H1 (cell line): ENCODE measurements around the gene MCCD1. TPM values are rescaled to one million over a fixed set of nuclear protein-coding genes. Genes with fewer than 3 reads are reported as not detected.

Source experiments
- CTCF ChIA-PET: fragments of 300-600 bp; sonication (Branson Sonifier 250); formaldehyde crosslinking; loops from one replicate; lab custom pipeline; 2021; ENCODE audit not compliant: partially characterized antibody; lab: Charles Lee
- POLR2A ChIA-PET: fragments of 300-600 bp; sonication (Branson Sonifier 250); formaldehyde crosslinking; loops from one replicate; lab custom pipeline; 2021; ENCODE audit warnings: inconsistent platforms; ENCODE audit not compliant: partially characterized antibody; lab: Charles Lee
- DNase-seq, 2 experiments: peaks; one replicate each; pipeline versions ENCODE4 v3.0.0 to v3.0.0-alpha.2; 2010 to 2022; ENCODE audit warnings: low spot score in 2 of 2, low read depth in 1 of 2, mixed read lengths in 1 of 2
- FAIRE-seq: peaks from 2 replicates; lab custom pipeline; 2011; peaks lifted over from hg19 to GRCh38; lab: Jason Lieb, UNC
- H2AFZ ChIP-seq: 2 replicates; pipeline ENCODE4 v1.8.1; 2012; ENCODE audit warnings: low read length, inconsistent platforms
- H2AK5ac ChIP-seq: 2 replicates; pipeline ENCODE4 v1.6.1; 2013; ENCODE audit warnings: low read depth, low read length
- H2BK120ac ChIP-seq: replicated peaks from 2 replicates; pipeline ENCODE3; 2013; ENCODE audit warnings: low read depth, low read length, inconsistent platforms
- H2BK12ac ChIP-seq: 2 replicates; pipeline ENCODE4 v1.6.1; 2013; ENCODE audit warnings: low read depth, low read length
- H2BK15ac ChIP-seq: 2 replicates; pipeline ENCODE4 v1.6.1; 2013; ENCODE audit warnings: low read length
- H2BK20ac ChIP-seq: 2 replicates; pipeline ENCODE4 v1.6.1; 2013; ENCODE audit warnings: low read length
- H2BK5ac ChIP-seq: 2 replicates; pipeline ENCODE4 v1.6.1; 2013; ENCODE audit warnings: low read depth, low read length
- H3K14ac ChIP-seq: 2 replicates; pipeline ENCODE4 v1.6.1; 2013; ENCODE audit warnings: inconsistent platforms; ENCODE audit not compliant: insufficient read length
- H3K18ac ChIP-seq: 2 replicates; pipeline ENCODE4 v1.6.1; 2013; ENCODE audit warnings: low read length; ENCODE audit errors: extremely low read depth
- H3K23ac ChIP-seq: 2 replicates; pipeline ENCODE4 v1.6.1; 2013; ENCODE audit warnings: inconsistent platforms; ENCODE audit not compliant: insufficient read length
- H3K23me2 ChIP-seq: 2 replicates; pipeline ENCODE4 v1.6.1; 2013; ENCODE audit warnings: low read depth, low read length
- H3K27ac ChIP-seq: 2 replicates; pipeline ENCODE4 v1.6.1; 2011; ENCODE audit warnings: low read depth, low read length, inconsistent platforms
- H3K27me3 ChIP-seq, 4 experiments: replicated peaks in 1 of 4; 1 replicate in 1 of 4; 2 replicates in 3 of 4; pipeline versions ENCODE4 v1.6.1 to v1.8.1; 2011 to 2013; ENCODE audit warnings: low read length in 3 of 4, mild to moderate bottlenecking in 3 of 4, inconsistent platforms in 2 of 4, mixed read lengths in 2 of 4, moderate library complexity in 1 of 4; ENCODE audit not compliant: control insufficient read depth in 3 of 4, insufficient read depth in 3 of 4; ENCODE audit errors: extremely low read depth in 1 of 4
- H3K36me3 ChIP-seq, 4 experiments: 2 replicates each; pipeline versions ENCODE4 v1.6.1 to v1.8.1; 2011 to 2013; ENCODE audit warnings: mild to moderate bottlenecking in 4 of 4, low read length in 3 of 4, moderate library complexity in 2 of 4, control low read depth in 1 of 4, inconsistent platforms in 1 of 4; ENCODE audit not compliant: insufficient read depth in 4 of 4, control insufficient read depth in 2 of 4
- H3K4ac ChIP-seq: replicated peaks from 2 replicates; pipeline ENCODE3; 2013; ENCODE audit warnings: low read length, low read depth, mixed read lengths, inconsistent platforms; ENCODE audit not compliant: insufficient read length
- H3K4me1 ChIP-seq, 4 experiments: replicated peaks in 1 of 4; 1 replicate in 1 of 4; 2 replicates in 3 of 4; pipeline versions ENCODE4 v1.6.1 to v1.8.1; 2011 to 2013; ENCODE audit warnings: low read length in 3 of 4, inconsistent platforms in 2 of 4, mixed read lengths in 1 of 4; ENCODE audit not compliant: insufficient read depth in 4 of 4, control insufficient read depth in 3 of 4
- H3K4me2 ChIP-seq, 2 experiments: 2 replicates each; pipeline versions ENCODE4 v1.6.1 to v1.8.1; 2011 to 2013; ENCODE audit warnings: low read depth in 2 of 2, low read length in 2 of 2, control low read depth in 1 of 2, inconsistent platforms in 1 of 2, mild to moderate bottlenecking in 1 of 2; ENCODE audit not compliant: insufficient read depth in 1 of 2
- H3K4me3 ChIP-seq, 4 experiments: fragments of 200-600, 300-600 bp in 1 of 4; sonication (generic), shearing (Covaris generic), sonication (Bioruptor Twin) in 1 of 4; 2 replicates each; pipeline versions ENCODE4 v1.5.1 to v1.8.1; 2011 to 2016; ENCODE audit warnings: low read length in 4 of 4, low read depth in 3 of 4, control low read depth in 2 of 4, inconsistent platforms in 2 of 4, mild to moderate bottlenecking in 2 of 4, mixed read lengths in 1 of 4, moderate library complexity in 1 of 4; ENCODE audit not compliant: insufficient read depth in 2 of 4; ENCODE audit errors: extremely low read depth in 1 of 4
- H3K56ac ChIP-seq: replicated peaks from 2 replicates; pipeline ENCODE3; 2013; ENCODE audit warnings: low read depth, mild to moderate bottlenecking, mixed read lengths, low read length, inconsistent platforms; ENCODE audit not compliant: insufficient read length
- H3K79me1 ChIP-seq: 2 replicates; pipeline ENCODE4 v1.6.1; 2013; ENCODE audit warnings: low read depth, low read length, control low read depth
- H3K79me2 ChIP-seq, 2 experiments: 2 replicates each; pipeline versions ENCODE4 v1.6.1 to v1.8.1; 2012 to 2013; ENCODE audit warnings: low read length in 2 of 2, mild to moderate bottlenecking in 2 of 2, inconsistent platforms in 1 of 2; ENCODE audit not compliant: insufficient read depth in 2 of 2, control insufficient read depth in 1 of 2
- H3K9ac ChIP-seq, 4 experiments: replicated peaks in 1 of 4; 1 replicate in 1 of 4; 2 replicates in 3 of 4; pipeline versions ENCODE4 v1.6.1 to v1.8.1; 2011 to 2013; ENCODE audit warnings: low read depth in 3 of 4, low read length in 3 of 4, control low read depth in 2 of 4, mild to moderate bottlenecking in 2 of 4, moderate library complexity in 2 of 4, inconsistent platforms in 1 of 4; ENCODE audit errors: extremely low read depth in 1 of 4
- H3K9me3 ChIP-seq, 2 experiments: 2 replicates each; pipeline versions ENCODE4 v1.6.1 to v1.8.1; 2012 to 2013; ENCODE audit warnings: mild to moderate bottlenecking in 2 of 2, moderate library complexity in 2 of 2, control low read depth in 1 of 2, inconsistent platforms in 1 of 2, low read depth in 1 of 2, low read length in 1 of 2, mixed read lengths in 1 of 2; ENCODE audit not compliant: insufficient read depth in 2 of 2
- H4K20me1 ChIP-seq, 2 experiments: replicated peaks in 1 of 2; 2 replicates each; pipeline versions ENCODE3 to v1.8.1; 2011 to 2013; ENCODE audit warnings: inconsistent platforms in 2 of 2, low read length in 2 of 2, mild to moderate bottlenecking in 1 of 2; ENCODE audit not compliant: insufficient read depth in 2 of 2, control insufficient read depth in 1 of 2
- H4K5ac ChIP-seq: 2 replicates; pipeline ENCODE4 v1.6.1; 2013; ENCODE audit warnings: low read length, low read depth, mixed read lengths, inconsistent platforms; ENCODE audit not compliant: insufficient read length
- H4K8ac ChIP-seq: 2 replicates; pipeline ENCODE4 v1.8.0; 2013; ENCODE audit warnings: mild to moderate bottlenecking, moderate library complexity, low read length, inconsistent platforms; ENCODE audit not compliant: insufficient read depth; ENCODE audit errors: extremely low read depth
- H4K91ac ChIP-seq: replicated peaks from 2 replicates; pipeline ENCODE3; 2013; ENCODE audit warnings: low read length, mixed read lengths, inconsistent platforms; ENCODE audit not compliant: insufficient read length
- ATF3 ChIP-seq: IDR thresholded peaks from 2 replicates; pipeline ENCODE4 v1.6.1; 2011; ENCODE audit warnings: low read depth, mild to moderate bottlenecking, low read length; ENCODE audit not compliant: insufficient read depth
- CBX8 ChIP-seq: fragments of 300-800, 300-1000 bp; sonication (generic); IDR thresholded peaks from 2 replicates; pipeline ENCODE4 v1.7.1; 2016; ENCODE audit warnings: low read depth, low read length, borderline replicate concordance
- CREB1 ChIP-seq: IDR thresholded peaks from 2 replicates; pipeline ENCODE4 v1.6.1; 2012; ENCODE audit warnings: inconsistent platforms
- CTBP2 ChIP-seq: IDR thresholded peaks from 2 replicates; pipeline ENCODE4 v1.7.0; 2011; ENCODE audit warnings: borderline replicate concordance, mild to moderate bottlenecking, moderate library complexity, mixed read lengths, low read length; ENCODE audit not compliant: insufficient read depth, insufficient read length
- JUN ChIP-seq: IDR thresholded peaks from 2 replicates; pipeline ENCODE4 v1.6.1; 2011; ENCODE audit warnings: low read depth, mild to moderate bottlenecking, improper control_type of control experiment, low read length
- NANOG ChIP-seq: IDR thresholded peaks from 2 replicates; pipeline ENCODE4 v1.6.1; 2011; ENCODE audit warnings: low read length, low read depth, mild to moderate bottlenecking, inconsistent platforms; ENCODE audit not compliant: insufficient read depth, poor library complexity, severe bottlenecking
- NRF1 ChIP-seq: IDR thresholded peaks from 2 replicates; pipeline ENCODE4 v1.6.1; 2011; ENCODE audit warnings: mild to moderate bottlenecking, low read depth, low read length, improper control_type of control experiment
- POLR2AphosphoS5 ChIP-seq: IDR thresholded peaks from 2 replicates; pipeline ENCODE4 v1.6.1; 2011; ENCODE audit warnings: low read depth, low read length
- RNF2 ChIP-seq: fragments of 200-900, 300-1000 bp; sonication (generic); IDR thresholded peaks from 2 replicates; pipeline ENCODE4 v1.7.1; 2016; ENCODE audit warnings: borderline replicate concordance, low read depth, mild to moderate bottlenecking, antibody characterized with exemption, low read length; ENCODE audit not compliant: poor library complexity, severe bottlenecking; ENCODE audit errors: missing control alignments
- SIN3A ChIP-seq, 2 experiments: IDR thresholded peaks in 1 of 2; conservative IDR thresholded peaks in 1 of 2; 2 replicates each; pipeline ENCODE4 v1.6.1; 2011 to 2012; ENCODE audit warnings: low read length in 2 of 2, improper control_type of control experiment in 1 of 2, low read depth in 1 of 2, mild to moderate bottlenecking in 1 of 2
- SP4 ChIP-seq: IDR thresholded peaks from 2 replicates; pipeline ENCODE4 v1.6.1; 2012; ENCODE audit warnings: low read length, inconsistent platforms
- TBP ChIP-seq: IDR thresholded peaks from 2 replicates; pipeline ENCODE4 v1.6.1; 2011; ENCODE audit warnings: low read depth, low read length, improper control_type of control experiment
- YY1 ChIP-seq: IDR thresholded peaks from 2 replicates; pipeline ENCODE4 v1.6.1; 2011; ENCODE audit warnings: low read depth, mild to moderate bottlenecking, low read length
- WGBS, 2 experiments: shearing (Covaris generic) in 1 of 2; methylation state at CpG; one replicate each; pipeline versions ENCODE4 v1.1.6 to v1.1.7; 2013 to 2015; ENCODE audit warnings: low lambda C conversion rate in 2 of 2, mixed read lengths in 2 of 2, inconsistent platforms in 1 of 2, low coverage in 1 of 2, missing lambda C conversion rate in 1 of 2; ENCODE audit not compliant: insufficient replicate concordance in 2 of 2, insufficient coverage in 1 of 2, insufficient read length in 1 of 2; ENCODE audit errors: extremely low coverage in 1 of 2, missing lambda C conversion rate in 1 of 2; 5-methylcytosine and 5-hydroxymethylcytosine counted together
- polyA plus RNA-seq, 7 experiments: library from polyadenylated mRNA; depleted of rRNA in 3 of 7; stranded (reverse) in 5 of 7; unstranded in 2 of 7; fragments of >200 nt in 5 of 7; fragments of 200-250 nt in 2 of 7; gene quantifications; 1 replicate in 5 of 7; 2 replicates in 1 of 7; 4 replicates in 1 of 7; pipeline versions ENCODE4 v1.2.1 to v1.2.3, GENCODE V29; 2011 to 2013; ENCODE audit warnings: missing spikeins in 2 of 7, mixed read lengths in 2 of 7
- total RNA-seq: library from RNA; stranded (reverse); fragmentation: NEBNext Ultra II Directional; extraction: Animal tissue kit (Norgen Biotek cat#: 25700); gene quantifications from 2 replicates; pipeline ENCODE4 v1.2.1, GENCODE V29; 2021

Gene MCCD1
- total and polyA plus RNA-seq, 2 of the 8 experiments (the other 6 are each of a cell fraction or from before 2014, with no cell fraction given), result not detected

DNA sequence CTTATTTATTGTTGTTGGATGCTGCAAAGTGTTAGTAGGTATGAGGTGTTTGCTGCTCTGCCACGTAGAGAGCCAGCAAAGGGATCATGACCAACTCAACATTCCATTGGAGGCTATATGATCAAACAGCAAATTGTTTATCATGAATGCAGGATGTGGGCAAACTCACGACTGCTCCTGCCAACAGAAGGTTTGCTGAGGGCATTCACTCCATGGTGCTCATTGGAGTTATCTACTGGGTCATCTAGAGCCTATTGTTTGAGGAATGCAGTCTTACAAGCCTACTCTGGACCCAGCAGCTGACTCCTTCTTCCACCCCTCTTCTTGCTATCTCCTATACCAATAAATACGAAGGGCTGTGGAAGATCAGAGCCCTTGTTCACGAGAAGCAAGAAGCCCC lies 18.8 kb upstream of the MCCD1 start:
- no peak overlapping the region for H3K18ac ChIP-seq
- no peak overlapping the region for H3K9ac ChIP-seq
- no peaks in the 10 kb centered on the region for H3K9me3 ChIP-seq
- no peak overlapping the region for H3K27ac ChIP-seq
- no peak overlapping the region for H2BK15ac ChIP-seq
- no peak overlapping the region for H3K56ac ChIP-seq
- 0 out of 4 replicates have a peak, but pooled peaks cover 0 to under 1% of the 10 kb centered on the region in 2 experiments for H3K79me2 ChIP-seq
- 88% methylated on average over 4 of the region's 4 CpGs; no CpG with 5 or more reads in 1 of the 2 experiments for WGBS, 2 experiments
- no peaks in the 10 kb centered on the region for H3K4me1 ChIP-seq
- DNase-seq, result no peak
- no peak for FAIRE-seq
- H2BK5ac ChIP-seq, result no peak overlapping the region
- no peak overlapping the region for H3K4me2 ChIP-seq
- H2BK120ac ChIP-seq, result no peak overlapping the region
- TF ChIP-seq YY1 (no peak), CREB1 (no peak), JUN (no peak), RNF2 (no peak), NRF1 (no peak), SP4 (no peak), CTBP2 (no peak), SIN3A (conservative IDR thresholded peaks at IDR 0.05 in 1 of 2, IDR thresholded peaks at IDR 0.05 in 1 of 2; ENCODE audit: low read depth in 1 of 2, low read length in 2 of 2) (no peak), NANOG (no peak), ATF3 (no peak), POLR2AphosphoS5 (no peak), TBP (no peak), CBX8 (no peak)
- CTCF ChIA-PET, result no interaction called here
- H3K79me1 ChIP-seq, result peaks cover under 1% of the 10 kb centered on the region; the same call in 1 of the 2 replicates
- H4K5ac ChIP-seq, result no peak overlapping the region
- H2BK12ac ChIP-seq, result no peak overlapping the region
- H3K23me2 ChIP-seq, result no peaks in the 10 kb centered on the region
- peaks cover 4 to 30% (median 14%) of the 10 kb centered on the region in 4 experiments; a peak in 7 of 8 replicates for H3K36me3 ChIP-seq
- no peak overlapping the region for H3K14ac ChIP-seq
- no peak overlapping the region for H4K91ac ChIP-seq
- no peaks in the 10 kb centered on the region for H3K27me3 ChIP-seq
- no peak overlapping the region for H3K4me3 ChIP-seq
- no peak overlapping the region for H3K4ac ChIP-seq
- H4K8ac ChIP-seq, result no peak overlapping the region
- peaks cover 0 to 3% of the 10 kb centered on the region in 2 experiments for H4K20me1 ChIP-seq
- no peak overlapping the region for H3K23ac ChIP-seq
- H2AFZ ChIP-seq, result no peak overlapping the region
- POLR2A ChIA-PET, result interaction anchor here (1.4 to 2.0 kb wide), 4 partner anchors 13 to 22 kb away, joined by 3 to 5 read pairs (median 3); no protein-coding TSS in a partner anchor
- no peak overlapping the region for H2BK20ac ChIP-seq
- no peak overlapping the region for H2AK5ac ChIP-seq
